Cardiac muscle cell (in vitro differentiated cells and primary cell): ENCODE measurements around the gene DYDC2. TPM values are rescaled to one million over a fixed set of nuclear protein-coding genes. Genes with fewer than 3 reads are reported as not detected.

ENCODE experiments used
- DNase-seq, 2 donors: peaks; one replicate each; pipeline versions ENCODE4 v3.0.0 to v3.0.0-alpha.2; 2010 to 2017; ENCODE audit warnings: low read depth in 1 of 2, low spot score in 1 of 2
- H3K27ac ChIP-seq: fragments of 200-600 bp; sonication (generic); 2 replicates; pipeline ENCODE4 v1.5.1; 2016
- H3K27me3 ChIP-seq: fragments of 200-600 bp; sonication (generic); 2 replicates; pipeline ENCODE4 v1.6.0; 2016; ENCODE audit warnings: control low read depth
- H3K36me3 ChIP-seq: fragments of 200-600 bp; sonication (generic); 2 replicates; pipeline ENCODE4 v1.5.1; 2016; ENCODE audit warnings: control low read depth
- H3K4me1 ChIP-seq: fragments of 200-600 bp; sonication (generic); 2 replicates; pipeline ENCODE4 v1.8.1; 2017; ENCODE audit warnings: low read depth, mild to moderate bottlenecking, mixed run types
- H3K4me3 ChIP-seq: fragments of 200-600 bp; sonication (generic); 2 replicates; pipeline ENCODE4 v1.5.1; 2016; ENCODE audit warnings: mild to moderate bottlenecking
- H3K9me3 ChIP-seq: fragments of 200-600 bp; sonication (generic); 2 replicates; pipeline ENCODE4 v1.5.1; 2017; ENCODE audit warnings: low read depth, mild to moderate bottlenecking, control low read depth
- CTCF ChIP-seq: IDR thresholded peaks from 2 replicates; pipeline ENCODE4 v1.5.1; 2012; ENCODE audit warnings: low read depth, mild to moderate bottlenecking, low read length
- polyA plus RNA-seq: library from polyadenylated mRNA; unstranded; fragments of >200 nt; fragmentation: Nextera tagmentation; extraction: Ambion mirVana; gene quantifications from 2 replicates; pipeline ENCODE4 v1.2.1, GENCODE V29; 2016
- total RNA-seq: library from RNA; depleted of rRNA; stranded (reverse); fragments of >200 nt; gene quantifications from 2 replicates; pipeline ENCODE4 v1.2.3, GENCODE V29; 2016

Gene DYDC2
- total and polyA plus RNA-seq, 2 experiments from 2014 or later, result 0.62 TPM; not detected in 1

GRCh38 chr10:80319725-80320290 lies 36.8 kb upstream of the DYDC2 start:
- Histone ChIP-seq H3K27ac (no peak overlapping the region), H3K36me3 (no peaks in the 10 kb centered on the region), H3K27me3 (no peaks in the 10 kb centered on the region), H3K4me1 (no peaks in the 10 kb centered on the region), H3K4me3 (no peak overlapping the region), H3K9me3 (no peaks in the 10 kb centered on the region)
- no peak for DNase-seq
- TF ChIP-seq CTCF, result no peak

GRCh38 chr10:80320377-80320776 lies 36.2 kb upstream of the DYDC2 start:
- no peaks in the 10 kb centered on the region for H3K4me1 ChIP-seq
- H3K4me3 ChIP-seq, result no peak overlapping the region
- H3K27ac ChIP-seq, result no peak overlapping the region

GRCh38 chr10:80321183-80321582 lies 35.4 kb upstream of the DYDC2 start:
- Histone ChIP-seq H3K4me3 (no peak overlapping the region), H3K27me3 (no peaks in the 10 kb centered on the region), H3K27ac (no peak overlapping the region), H3K36me3 (no peaks in the 10 kb centered on the region), H3K4me1 (no peaks in the 10 kb centered on the region), H3K9me3 (no peaks in the 10 kb centered on the region)
- no peak for TF ChIP-seq CTCF
- DNase-seq, result no peak

More at GRCh38 chr10:80320377-80320776, 36.2 kb upstream of the DYDC2 start:
- Histone ChIP-seq H3K36me3 (no peaks in the 10 kb centered on the region), H3K27me3 (no peaks in the 10 kb centered on the region), H3K9me3 (no peaks in the 10 kb centered on the region)
- DNase-seq, result no peak
- TF ChIP-seq CTCF, result no peak

- no peak overlapping the region for H3K27ac ChIP-seq
- H3K4me3 ChIP-seq, result no peak overlapping the region
- H3K27me3 ChIP-seq, result no peaks in the 10 kb centered on the region
- no peak for TF ChIP-seq CTCF
- no peaks in the 10 kb centered on the region for H3K4me1 ChIP-seq
- H3K36me3 ChIP-seq, result no peaks in the 10 kb centered on the region
- no peaks in the 10 kb centered on the region for H3K9me3 ChIP-seq
- DNase-seq, result no peak
Observed at GRCh38 chr10:80322158-80322557, 34.4 kb upstream of the DYDC2 start.

GRCh38 chr10:80322711-80323110 lies 33.9 kb upstream of the DYDC2 start:
- DNase-seq, result no peak
- no peak overlapping the region for H3K4me3 ChIP-seq
- no peaks in the 10 kb centered on the region for H3K9me3 ChIP-seq
- H3K4me1 ChIP-seq, result no peaks in the 10 kb centered on the region
- no peak for TF ChIP-seq CTCF
- no peaks in the 10 kb centered on the region for H3K36me3 ChIP-seq
- no peaks in the 10 kb centered on the region for H3K27me3 ChIP-seq
- no peak overlapping the region for H3K27ac ChIP-seq

- Histone ChIP-seq H3K27me3 (no peaks in the 10 kb centered on the region), H3K9me3 (no peaks in the 10 kb centered on the region), H3K27ac (no peak overlapping the region), H3K4me3 (no peak overlapping the region), H3K4me1 (no peaks in the 10 kb centered on the region), H3K36me3 (no peaks in the 10 kb centered on the region)
- no peak for TF ChIP-seq CTCF
- no peak for DNase-seq
Observed at GRCh38 chr10:80323311-80323710, 33.3 kb upstream of the DYDC2 start.
